ENCODE measurements around the gene NRXN3. TPM values are rescaled to one million over a fixed set of nuclear protein-coding genes. Genes with fewer than 3 reads are reported as not detected.

The NRXN3 gene
- total RNA-seq, 1 experiment from 2014 or later, result not detected

DNA sequence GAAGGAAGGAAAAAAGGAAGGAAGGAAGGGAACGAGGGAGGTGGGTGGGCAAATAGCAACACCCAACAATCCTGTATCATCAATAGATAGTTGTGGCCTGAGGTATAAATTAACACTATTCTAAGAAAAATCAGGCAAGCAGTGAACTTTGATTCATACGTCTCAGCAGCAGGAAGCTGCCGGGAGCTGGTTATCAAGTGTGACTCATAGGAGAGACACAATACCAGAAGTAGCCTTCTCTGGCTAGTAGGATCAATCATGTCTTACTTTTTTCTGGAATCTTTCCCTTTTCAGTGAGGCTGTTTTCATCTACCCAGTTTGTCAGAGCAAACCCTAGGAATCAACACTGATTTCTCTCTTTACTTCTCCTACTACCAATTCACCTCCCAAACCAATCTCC lies 780.5 kb downstream of the NRXN3 start:
- ChIA-PET CTCF (interaction anchor here (0.5 kb wide), 1 partner anchor 920 kb away, joined by 3 read pairs; no protein-coding TSS in a partner anchor), POLR2A (no interaction called here)
- in situ Hi-C loops (cut with HindIII; ENCODE audit: low pct_unique_long_range_greater_than_20kb, low sequenced_read_pairs) (no loop called here), intact Hi-C loops (cut with micrococcal nuclease; ENCODE audit: unreplicated experiment) (no loop called here)
- TF ChIP-seq POLR2AphosphoS5 (IDR thresholded peaks at IDR 0.05; ENCODE audit: low read depth, low read length) (no peak), TCF7L2 (IDR thresholded peaks at IDR 0.05; ENCODE audit: low read depth, low read length) (no peak), SIN3A (IDR thresholded peaks at IDR 0.05; ENCODE audit: borderline replicate concordance, insufficient read depth, low read depth, low read length) (no peak)
- TF ChIP-seq, protein P1, sequence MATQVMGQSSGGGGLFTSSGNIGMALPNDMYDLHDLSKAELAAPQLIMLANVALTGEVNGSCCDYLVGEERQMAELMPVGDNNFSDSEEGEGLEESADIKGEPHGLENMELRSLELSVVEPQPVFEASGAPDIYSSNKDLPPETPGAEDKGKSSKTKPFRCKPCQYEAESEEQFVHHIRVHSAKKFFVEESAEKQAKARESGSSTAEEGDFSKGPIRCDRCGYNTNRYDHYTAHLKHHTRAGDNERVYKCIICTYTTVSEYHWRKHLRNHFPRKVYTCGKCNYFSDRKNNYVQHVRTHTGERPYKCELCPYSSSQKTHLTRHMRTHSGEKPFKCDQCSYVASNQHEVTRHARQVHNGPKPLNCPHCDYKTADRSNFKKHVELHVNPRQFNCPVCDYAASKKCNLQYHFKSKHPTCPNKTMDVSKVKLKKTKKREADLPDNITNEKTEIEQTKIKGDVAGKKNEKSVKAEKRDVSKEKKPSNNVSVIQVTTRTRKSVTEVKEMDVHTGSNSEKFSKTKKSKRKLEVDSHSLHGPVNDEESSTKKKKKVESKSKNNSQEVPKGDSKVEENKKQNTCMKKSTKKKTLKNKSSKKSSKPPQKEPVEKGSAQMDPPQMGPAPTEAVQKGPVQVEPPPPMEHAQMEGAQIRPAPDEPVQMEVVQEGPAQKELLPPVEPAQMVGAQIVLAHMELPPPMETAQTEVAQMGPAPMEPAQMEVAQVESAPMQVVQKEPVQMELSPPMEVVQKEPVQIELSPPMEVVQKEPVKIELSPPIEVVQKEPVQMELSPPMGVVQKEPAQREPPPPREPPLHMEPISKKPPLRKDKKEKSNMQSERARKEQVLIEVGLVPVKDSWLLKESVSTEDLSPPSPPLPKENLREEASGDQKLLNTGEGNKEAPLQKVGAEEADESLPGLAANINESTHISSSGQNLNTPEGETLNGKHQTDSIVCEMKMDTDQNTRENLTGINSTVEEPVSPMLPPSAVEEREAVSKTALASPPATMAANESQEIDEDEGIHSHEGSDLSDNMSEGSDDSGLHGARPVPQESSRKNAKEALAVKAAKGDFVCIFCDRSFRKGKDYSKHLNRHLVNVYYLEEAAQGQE (IDR thresholded peaks at IDR 0.05; ENCODE audit: insufficient read depth in 1 of 2, low read depth in 2 of 2, low read length in 1 of 2), result no peak
- TF ChIP-seq, protein P2, sequence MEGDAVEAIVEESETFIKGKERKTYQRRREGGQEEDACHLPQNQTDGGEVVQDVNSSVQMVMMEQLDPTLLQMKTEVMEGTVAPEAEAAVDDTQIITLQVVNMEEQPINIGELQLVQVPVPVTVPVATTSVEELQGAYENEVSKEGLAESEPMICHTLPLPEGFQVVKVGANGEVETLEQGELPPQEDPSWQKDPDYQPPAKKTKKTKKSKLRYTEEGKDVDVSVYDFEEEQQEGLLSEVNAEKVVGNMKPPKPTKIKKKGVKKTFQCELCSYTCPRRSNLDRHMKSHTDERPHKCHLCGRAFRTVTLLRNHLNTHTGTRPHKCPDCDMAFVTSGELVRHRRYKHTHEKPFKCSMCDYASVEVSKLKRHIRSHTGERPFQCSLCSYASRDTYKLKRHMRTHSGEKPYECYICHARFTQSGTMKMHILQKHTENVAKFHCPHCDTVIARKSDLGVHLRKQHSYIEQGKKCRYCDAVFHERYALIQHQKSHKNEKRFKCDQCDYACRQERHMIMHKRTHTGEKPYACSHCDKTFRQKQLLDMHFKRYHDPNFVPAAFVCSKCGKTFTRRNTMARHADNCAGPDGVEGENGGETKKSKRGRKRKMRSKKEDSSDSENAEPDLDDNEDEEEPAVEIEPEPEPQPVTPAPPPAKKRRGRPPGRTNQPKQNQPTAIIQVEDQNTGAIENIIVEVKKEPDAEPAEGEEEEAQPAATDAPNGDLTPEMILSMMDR (IDR thresholded peaks at IDR 0.05), result no peak
- H3K4me1 ChIP-seq (ENCODE audit: control insufficient read depth, insufficient read depth, low read length), result no peaks in the 10 kb centered on the region
- no peaks in the 10 kb centered on the region for H3K9me3 ChIP-seq (ENCODE audit: control insufficient read depth, insufficient read depth, low read depth, low read length)
- no peaks in the 10 kb centered on the region for H3K27me3 ChIP-seq (ENCODE audit: control insufficient read depth, insufficient read depth, low read length)
- DNase-seq (ENCODE audit: low read depth, low spot score) (no peak), ATAC-seq (no peak)
- H3K27ac ChIP-seq (ENCODE audit: low read length), result no peak overlapping the region
- no peak overlapping the region for H3K4me3 ChIP-seq (ENCODE audit: low read depth in 2 of 2, low read length in 2 of 2)
- no peaks in the 10 kb centered on the region for H3K36me3 ChIP-seq (ENCODE audit: control insufficient read depth, insufficient read depth, low read length)
- no TSS peak for BruUV-seq (replicated peaks)

DNA sequence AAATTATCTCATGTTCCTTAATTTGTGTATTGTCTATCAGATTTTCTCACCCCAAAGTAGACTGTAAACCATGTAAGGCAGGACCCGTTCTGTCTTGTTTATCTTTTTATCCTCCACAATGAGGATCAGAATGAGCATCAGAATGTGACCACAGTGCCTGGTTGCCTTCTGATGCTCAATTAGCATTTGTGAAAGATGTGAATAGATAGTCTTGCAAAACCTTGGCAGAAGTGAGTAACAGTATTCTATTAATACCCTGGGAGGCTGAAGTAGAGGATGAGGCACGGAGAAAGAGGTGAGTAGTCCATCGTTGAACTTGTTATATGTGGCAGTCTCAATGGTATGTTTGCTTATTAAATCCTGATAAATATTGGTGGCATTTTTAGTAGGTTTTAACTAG lies 781.4 kb downstream of the NRXN3 start:
- intact Hi-C loops (cut with micrococcal nuclease; ENCODE audit: unreplicated experiment), result no loop called here
- Histone ChIP-seq H3K4me3 (ENCODE audit: low read depth in 2 of 2, low read length in 2 of 2) (no peak overlapping the region), H3K9me3 (ENCODE audit: control insufficient read depth, insufficient read depth, low read depth, low read length) (no peaks in the 10 kb centered on the region), H3K27me3 (ENCODE audit: control insufficient read depth, insufficient read depth, low read length) (no peaks in the 10 kb centered on the region), H3K27ac (ENCODE audit: low read length) (no peak overlapping the region), H3K4me1 (ENCODE audit: control insufficient read depth, insufficient read depth, low read length) (no peaks in the 10 kb centered on the region), H3K36me3 (ENCODE audit: control insufficient read depth, insufficient read depth, low read length) (no peaks in the 10 kb centered on the region)
- ChIA-PET POLR2A (no interaction called here), CTCF (no interaction called here)
- no peak for ATAC-seq
- in situ Hi-C loops (cut with HindIII; ENCODE audit: low pct_unique_long_range_greater_than_20kb, low sequenced_read_pairs), result no loop called here
- no TSS peak for BruUV-seq (replicated peaks)
- no peak for DNase-seq (ENCODE audit: low read depth, low spot score)
- TF ChIP-seq, protein P1 (IDR thresholded peaks at IDR 0.05; ENCODE audit: insufficient read depth in 1 of 2, low read depth in 2 of 2, low read length in 1 of 2), result no peak
- TF ChIP-seq POLR2AphosphoS5 (IDR thresholded peaks at IDR 0.05; ENCODE audit: low read depth, low read length) (no peak), SIN3A (IDR thresholded peaks at IDR 0.05; ENCODE audit: borderline replicate concordance, insufficient read depth, low read depth, low read length) (no peak), TCF7L2 (IDR thresholded peaks at IDR 0.05; ENCODE audit: low read depth, low read length) (no peak)
- TF ChIP-seq, protein P2 (IDR thresholded peaks at IDR 0.05), result no peak

Measured in Panc1 (cell line).